ENCODE data around the gene CCDC86.

The CCDC86 gene

DNA sequence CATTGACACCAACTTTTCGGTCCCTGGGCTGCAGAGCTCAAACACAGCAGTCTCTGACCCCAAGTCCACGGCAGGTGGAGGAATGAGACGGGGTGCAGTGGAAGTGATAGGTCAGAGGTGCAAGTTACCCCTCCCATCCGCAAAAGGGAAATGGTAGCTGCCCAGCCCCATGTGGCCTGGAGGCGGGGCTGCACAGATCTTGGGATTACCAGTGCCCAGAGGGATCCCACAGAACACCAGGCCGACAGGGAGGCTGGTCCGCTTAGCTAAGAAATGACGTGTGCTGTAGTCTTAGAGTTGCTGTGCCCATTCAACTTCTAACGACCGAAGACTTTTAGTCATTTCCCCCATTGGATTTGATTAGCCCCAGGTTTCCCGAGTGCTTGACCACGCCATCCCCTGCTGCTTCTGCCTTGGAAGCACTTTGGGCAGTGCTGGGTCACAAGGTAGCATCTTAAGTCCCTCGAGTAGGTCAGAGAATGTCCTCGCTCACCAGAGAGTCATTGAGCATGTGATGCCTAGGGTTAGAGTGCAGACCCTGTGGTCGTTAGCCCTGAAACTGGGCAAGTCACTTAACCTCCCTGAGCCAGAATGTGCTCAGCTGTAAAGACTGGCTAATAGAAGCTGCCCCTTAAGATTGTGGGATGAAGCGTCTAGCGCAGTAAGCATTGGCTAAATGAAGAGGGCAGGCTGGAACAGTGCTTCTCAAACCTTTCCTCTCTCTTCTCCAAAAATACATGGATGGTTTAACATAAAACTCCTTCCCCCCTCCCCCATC, 9.6 kb downstream of the CCDC86 start:
- ATAC-seq (ENCODE audit: insufficient read depth, low read depth) (no peak), DNase-seq (no peak)
- Histone ChIP-seq H3K4me3 (ENCODE audit: low read depth in 1 of 2, low read length in 2 of 2) (no peak overlapping the region), H3K36me3 (ENCODE audit: insufficient read depth, low read length) (peaks cover 48% of the 10 kb centered on the region), H3K4me1 (ENCODE audit: insufficient read depth, low read length) (no peaks in the 10 kb centered on the region; the same call in 1 of the 2 replicates), H2AFZ (ENCODE audit: low read depth, low read length) (no peak overlapping the region), H3K27me3 (ENCODE audit: insufficient read depth, low read length, poor library complexity) (no peaks in the 10 kb centered on the region), H3K9me3 (ENCODE audit: insufficient read depth, low read length, severe bottlenecking) (no peaks in the 10 kb centered on the region), H4K20me1 (ENCODE audit: insufficient read depth, low read length) (peaks cover 8% of the 10 kb centered on the region; the same call in 1 of the 2 replicates), H3K9ac (ENCODE audit: low read depth, low read length) (no peak overlapping the region), H3K4me2 (ENCODE audit: insufficient read depth, low read length) (no peak overlapping the region), H3K79me2 (ENCODE audit: insufficient read depth, low read length) (peaks cover 5% of the 10 kb centered on the region; the same call in 1 of the 2 replicates), H3K27ac (ENCODE audit: low read length) (no peak overlapping the region)
- TF ChIP-seq, protein P1, sequence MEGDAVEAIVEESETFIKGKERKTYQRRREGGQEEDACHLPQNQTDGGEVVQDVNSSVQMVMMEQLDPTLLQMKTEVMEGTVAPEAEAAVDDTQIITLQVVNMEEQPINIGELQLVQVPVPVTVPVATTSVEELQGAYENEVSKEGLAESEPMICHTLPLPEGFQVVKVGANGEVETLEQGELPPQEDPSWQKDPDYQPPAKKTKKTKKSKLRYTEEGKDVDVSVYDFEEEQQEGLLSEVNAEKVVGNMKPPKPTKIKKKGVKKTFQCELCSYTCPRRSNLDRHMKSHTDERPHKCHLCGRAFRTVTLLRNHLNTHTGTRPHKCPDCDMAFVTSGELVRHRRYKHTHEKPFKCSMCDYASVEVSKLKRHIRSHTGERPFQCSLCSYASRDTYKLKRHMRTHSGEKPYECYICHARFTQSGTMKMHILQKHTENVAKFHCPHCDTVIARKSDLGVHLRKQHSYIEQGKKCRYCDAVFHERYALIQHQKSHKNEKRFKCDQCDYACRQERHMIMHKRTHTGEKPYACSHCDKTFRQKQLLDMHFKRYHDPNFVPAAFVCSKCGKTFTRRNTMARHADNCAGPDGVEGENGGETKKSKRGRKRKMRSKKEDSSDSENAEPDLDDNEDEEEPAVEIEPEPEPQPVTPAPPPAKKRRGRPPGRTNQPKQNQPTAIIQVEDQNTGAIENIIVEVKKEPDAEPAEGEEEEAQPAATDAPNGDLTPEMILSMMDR (IDR thresholded peaks at IDR 0.05; ENCODE audit: borderline replicate concordance, extremely low read depth, low read length, poor library complexity, severe bottlenecking), result no peak
- TF ChIP-seq EZH2 (IDR thresholded peaks at IDR 0.05; ENCODE audit: borderline replicate concordance, low read depth, low read length, severe bottlenecking), result no peak

DNA sequence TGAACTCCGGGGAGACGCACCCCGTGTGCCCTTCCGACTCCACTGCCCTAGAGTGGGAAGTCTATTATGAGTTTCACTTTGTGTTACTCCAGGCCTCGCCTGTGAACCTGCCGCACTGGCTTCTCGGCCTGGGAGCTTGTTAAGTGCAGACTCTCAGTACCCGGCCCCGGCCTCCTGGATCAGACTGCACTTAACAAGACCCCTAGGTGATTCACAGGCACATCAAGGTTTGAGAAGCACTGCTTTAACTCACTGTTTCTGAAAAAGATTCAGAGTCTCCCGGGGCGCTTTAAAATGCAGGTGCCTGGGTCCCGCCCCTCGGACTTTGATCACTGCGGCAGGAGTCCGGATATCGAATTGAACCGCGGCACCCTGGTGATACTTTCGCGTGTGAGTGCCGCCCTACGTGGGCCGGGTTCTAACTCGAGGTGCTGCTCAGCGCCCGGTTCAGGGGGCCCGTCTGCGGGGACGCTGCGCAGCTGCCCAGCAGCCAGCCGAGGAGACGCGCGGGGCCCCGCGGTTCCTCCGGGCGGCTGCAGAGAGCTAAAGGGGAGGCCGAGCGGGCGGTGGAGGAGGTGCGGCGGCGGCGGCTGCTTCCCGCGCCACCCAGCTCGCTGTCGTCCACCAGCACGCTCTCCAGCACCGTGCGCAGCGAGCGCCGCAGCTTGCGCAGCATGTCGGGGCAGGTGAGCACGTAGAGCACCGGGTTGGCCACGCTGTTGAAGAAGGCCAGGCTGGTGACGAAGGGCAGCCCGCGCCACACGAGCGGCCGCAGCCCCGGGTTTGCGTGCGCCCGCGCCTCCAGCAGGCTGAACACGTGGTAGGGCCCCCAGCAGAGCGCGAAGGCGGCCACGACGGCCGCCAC, 10.4 kb downstream of the CCDC86 start:
- Histone ChIP-seq H3K79me2 (ENCODE audit: insufficient read depth, low read length) (peaks cover 2% of the 10 kb centered on the region; the same call in 1 of the 2 replicates), H3K9me3 (ENCODE audit: insufficient read depth, low read length, severe bottlenecking) (no peaks in the 10 kb centered on the region), H3K27ac (ENCODE audit: low read length) (no peak overlapping the region), H3K36me3 (ENCODE audit: insufficient read depth, low read length) (peaks cover 45% of the 10 kb centered on the region), H3K27me3 (ENCODE audit: insufficient read depth, low read length, poor library complexity) (no peaks in the 10 kb centered on the region), H3K9ac (ENCODE audit: low read depth, low read length) (no peak overlapping the region), H3K4me1 (ENCODE audit: insufficient read depth, low read length) (no peaks in the 10 kb centered on the region; the same call in 1 of the 2 replicates), H3K4me3 (ENCODE audit: low read depth in 1 of 2, low read length in 2 of 2) (no peak overlapping the region), H2AFZ (ENCODE audit: low read depth, low read length) (no peak overlapping the region), H3K4me2 (ENCODE audit: insufficient read depth, low read length) (no peak overlapping the region), H4K20me1 (ENCODE audit: insufficient read depth, low read length) (peaks cover 8% of the 10 kb centered on the region; the same call in 1 of the 2 replicates)
- TF ChIP-seq, protein P1 (IDR thresholded peaks at IDR 0.05; ENCODE audit: borderline replicate concordance, extremely low read depth, low read length, poor library complexity, severe bottlenecking), result no peak
- no peak for TF ChIP-seq EZH2 (IDR thresholded peaks at IDR 0.05; ENCODE audit: borderline replicate concordance, low read depth, low read length, severe bottlenecking)
- ATAC-seq (ENCODE audit: insufficient read depth, low read depth) (no peak), DNase-seq (no peak)

GRCh38 chr11:60852982-60853950, 11.4 kb downstream of the CCDC86 start:
- peaks cover 36% of the 10 kb centered on the region for H3K36me3 ChIP-seq (ENCODE audit: insufficient read depth, low read length)
- ATAC-seq (ENCODE audit: insufficient read depth, low read depth) (no peak), DNase-seq (no peak)
- no peak overlapping the region for H3K27ac ChIP-seq (ENCODE audit: low read length)
- H3K79me2 ChIP-seq (ENCODE audit: insufficient read depth, low read length), result no peaks in the 10 kb centered on the region
- no peak overlapping the region for H3K4me2 ChIP-seq (ENCODE audit: insufficient read depth, low read length)
- H2AFZ ChIP-seq (ENCODE audit: low read depth, low read length), result no peak overlapping the region
- H3K9ac ChIP-seq (ENCODE audit: low read depth, low read length), result no peak overlapping the region
- TF ChIP-seq, protein P1 (IDR thresholded peaks at IDR 0.05; ENCODE audit: borderline replicate concordance, extremely low read depth, low read length, poor library complexity, severe bottlenecking), result no peak
- TF ChIP-seq EZH2 (IDR thresholded peaks at IDR 0.05; ENCODE audit: borderline replicate concordance, low read depth, low read length, severe bottlenecking), result no peak
- H3K4me1 ChIP-seq (ENCODE audit: insufficient read depth, low read length), result peaks cover 3% of the 10 kb centered on the region
- peaks cover 4% of the 10 kb centered on the region; the same call in 1 of the 2 replicates for H4K20me1 ChIP-seq (ENCODE audit: insufficient read depth, low read length)
- no peaks in the 10 kb centered on the region for H3K27me3 ChIP-seq (ENCODE audit: insufficient read depth, low read length, poor library complexity)
- H3K4me3 ChIP-seq (ENCODE audit: low read depth in 1 of 2, low read length in 2 of 2), result no peak overlapping the region
- H3K9me3 ChIP-seq (ENCODE audit: insufficient read depth, low read length, severe bottlenecking), result no peaks in the 10 kb centered on the region
